BE2C (cell line): ENCODE results near the gene RPP14.

ENCODE experiments used
- DNase-seq: peaks from one replicate; pipeline ENCODE4 v3.0.0-alpha.2; 2020
- H3K27me3 ChIP-seq: fragments of 250-450 bp; sonication (Bioruptor Pico); 2 replicates; pipeline ENCODE4 v1.5.1; 2020; ENCODE audit warnings: mild to moderate bottlenecking
- H3K36me3 ChIP-seq: fragments of 250-450 bp; sonication (Bioruptor Pico); 2 replicates; pipeline ENCODE4 v1.5.1; 2020; ENCODE audit warnings: mild to moderate bottlenecking
- H3K4me1 ChIP-seq: fragments of 250-450 bp; sonication (Bioruptor Pico); 2 replicates; pipeline ENCODE4 v1.5.1; 2020
- H3K4me3 ChIP-seq: 2 replicates; pipeline ENCODE4 v1.5.1; 2011; ENCODE audit warnings: low read depth, low read length
- H3K9me3 ChIP-seq: fragments of 250-450 bp; sonication (Bioruptor Pico); 2 replicates; pipeline ENCODE4 v1.5.1; 2020
- CTCF ChIP-seq: IDR thresholded peaks from 2 replicates; pipeline ENCODE4 v1.5.1; 2012; ENCODE audit warnings: mild to moderate bottlenecking, low read depth, low read length

Gene RPP14

GRCh38 chr3:58296843-58297242, 9.2 kb upstream of the RPP14 start:
- H3K9me3 ChIP-seq: no peaks in the 10 kb centered on the region
- no peaks in the 10 kb centered on the region for H3K27me3 ChIP-seq
- H3K36me3 ChIP-seq: no peaks in the 10 kb centered on the region
- no peak for DNase-seq
- no peak overlapping the region for H3K4me3 ChIP-seq
- no peak for TF ChIP-seq CTCF
- no peaks in the 10 kb centered on the region for H3K4me1 ChIP-seq

GRCh38 chr3:58298190-58298589, 7.9 kb upstream of the RPP14 start:
- H3K4me1 ChIP-seq: no peaks in the 10 kb centered on the region
- no peak for TF ChIP-seq CTCF
- no peaks in the 10 kb centered on the region for H3K27me3 ChIP-seq
- no peaks in the 10 kb centered on the region for H3K36me3 ChIP-seq
- no peaks in the 10 kb centered on the region for H3K9me3 ChIP-seq
- no peak for DNase-seq
- no peak overlapping the region for H3K4me3 ChIP-seq

- no peak for TF ChIP-seq CTCF
- no peaks in the 10 kb centered on the region for H3K36me3 ChIP-seq
- H3K4me3 ChIP-seq: no peak overlapping the region
- H3K27me3 ChIP-seq: no peaks in the 10 kb centered on the region
- no peaks in the 10 kb centered on the region for H3K4me1 ChIP-seq
- no peaks in the 10 kb centered on the region for H3K9me3 ChIP-seq
- DNase-seq: no peak
These were observed 7.0 kb upstream of the RPP14 start for GRCh38 chr3:58299075-58299474.

- Histone ChIP-seq H3K36me3 (no peaks in the 10 kb centered on the region), H3K4me3 (no peak overlapping the region), H3K27me3 (no peaks in the 10 kb centered on the region), H3K4me1 (no peaks in the 10 kb centered on the region), H3K9me3 (no peaks in the 10 kb centered on the region)
- peak; percentile 46 for TF ChIP-seq CTCF
- no peak for DNase-seq
These were observed 6.1 kb upstream of the RPP14 start for GRCh38 chr3:58299839-58300516.

GRCh38 chr3:58307639-58308215, 1.7 kb downstream of the RPP14 start:
- peaks cover 8% of the 10 kb centered on the region for H3K36me3 ChIP-seq
- DNase-seq: peak; percentile 33
- TF ChIP-seq CTCF: peak; percentile 44
- H3K27me3 ChIP-seq: no peaks in the 10 kb centered on the region
- H3K9me3 ChIP-seq: no peaks in the 10 kb centered on the region
- H3K4me3 ChIP-seq: peak overlapping the region; percentile 91
- H3K4me1 ChIP-seq: no peaks in the 10 kb centered on the region

- peak; percentile 12 for DNase-seq
- peaks cover 8% of the 10 kb centered on the region for H3K36me3 ChIP-seq
These were observed 2.7 kb downstream of the RPP14 start for GRCh38 chr3:58308728-58309127.

More at GRCh38 chr3:58308728-58309127, 2.7 kb downstream of the RPP14 start:
- H3K4me1 ChIP-seq: no peaks in the 10 kb centered on the region
- no peak overlapping the region for H3K4me3 ChIP-seq
- no peaks in the 10 kb centered on the region for H3K27me3 ChIP-seq
- no peak for TF ChIP-seq CTCF
- no peaks in the 10 kb centered on the region for H3K9me3 ChIP-seq
